Hematopoietic multipotent progenitor cell treated with erythropoietin and hydrocortisone succinate and interleukin-3 and kit ligand, for 17 days (in vitro differentiated cells): ENCODE results near the gene STIM1.

Experiments used
- DNase-seq: peaks from one replicate; pipeline ENCODE4 v3.0.0-alpha.2; 2015; ENCODE audit warnings: low spot score

The STIM1 gene

DNA sequence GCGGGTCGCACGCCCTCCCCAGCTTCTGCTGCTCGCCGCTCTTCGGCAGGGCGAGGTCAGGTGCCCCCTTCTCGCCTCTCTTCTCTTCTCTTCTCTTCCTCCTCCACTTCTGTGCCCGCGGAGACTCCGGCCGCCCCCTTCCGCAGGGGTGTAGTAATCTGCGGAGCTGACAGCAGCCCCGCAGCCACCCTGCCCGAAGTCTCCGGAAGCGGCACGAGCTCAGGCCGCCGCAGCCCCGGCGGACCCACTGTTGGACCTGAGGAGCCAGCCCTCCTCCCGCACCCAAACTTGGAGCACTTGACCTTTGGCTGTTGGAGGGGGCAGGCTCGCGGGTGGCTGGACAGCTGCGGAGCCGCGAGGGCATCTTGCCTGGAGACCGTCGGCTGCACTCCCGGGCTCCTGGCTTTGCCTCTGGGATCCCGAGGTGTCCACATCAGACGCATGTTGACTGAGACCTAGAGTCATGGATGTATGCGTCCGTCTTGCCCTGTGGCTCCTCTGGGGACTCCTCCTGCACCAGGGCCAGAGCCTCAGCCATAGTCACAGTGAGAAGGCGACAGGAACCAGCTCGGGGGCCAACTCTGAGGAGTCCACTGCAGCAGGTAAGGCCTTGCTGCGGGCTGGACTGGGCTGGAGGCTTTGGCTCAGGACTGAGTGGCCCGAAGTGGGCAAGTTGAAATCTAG lies 486 bp downstream of the STIM1 start:
- peak; percentile 53 for DNase-seq

DNA sequence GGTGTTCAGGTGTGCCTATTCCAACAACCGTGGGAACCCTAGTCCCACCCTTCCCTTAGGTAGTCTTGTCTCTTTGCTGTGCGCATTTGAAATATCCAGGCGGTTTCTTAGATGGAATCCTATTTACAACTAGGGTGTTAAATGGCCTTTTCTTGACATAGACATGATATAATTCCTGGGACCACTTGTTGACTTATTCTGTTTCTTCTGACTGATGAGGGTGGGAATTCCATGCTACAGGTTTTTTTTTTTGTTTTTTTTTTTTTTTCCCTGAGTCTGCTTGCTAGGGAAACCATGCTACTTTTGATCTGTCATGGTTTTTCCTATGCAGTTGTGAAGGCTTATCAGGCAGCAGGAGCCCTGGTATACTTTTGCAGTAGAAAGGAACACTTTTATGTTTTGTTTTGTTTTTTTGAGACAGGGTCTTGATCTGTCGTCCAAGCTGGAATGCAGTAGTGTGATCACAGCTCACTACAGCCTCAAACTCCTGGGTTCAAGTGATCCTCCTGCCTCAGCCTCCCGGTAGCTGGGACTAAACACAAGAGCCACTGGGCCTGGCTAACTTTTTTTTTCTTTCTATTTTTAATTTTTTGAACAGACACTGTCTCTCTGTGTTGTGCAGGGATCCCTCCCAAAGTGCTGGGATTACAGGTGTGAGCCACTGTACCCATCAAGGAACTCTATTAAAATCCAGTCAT lies 1.5 kb downstream of the STIM1 start:
- DNase-seq = peak; percentile 23

DNA sequence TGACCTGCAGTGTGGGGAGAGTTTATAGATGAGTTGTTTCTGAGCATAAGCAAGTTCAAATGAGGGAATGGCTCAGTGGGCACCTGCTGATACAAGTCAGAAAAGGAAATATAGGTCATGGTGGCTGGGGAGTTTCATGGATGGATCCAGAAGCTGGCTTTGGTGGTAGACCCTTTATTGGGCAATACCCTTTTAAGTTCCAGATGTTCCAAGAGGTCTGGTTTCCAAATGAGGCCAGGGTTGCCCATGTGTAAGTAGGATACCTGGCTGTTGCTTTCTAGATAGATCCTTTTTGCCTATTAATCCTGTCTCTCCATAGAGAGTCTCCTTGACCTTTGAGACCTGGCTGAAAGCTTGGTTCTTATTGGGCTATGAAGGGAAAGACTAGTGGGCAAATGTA lies 2.2 kb downstream of the STIM1 start:
- DNase-seq = no peak

DNA sequence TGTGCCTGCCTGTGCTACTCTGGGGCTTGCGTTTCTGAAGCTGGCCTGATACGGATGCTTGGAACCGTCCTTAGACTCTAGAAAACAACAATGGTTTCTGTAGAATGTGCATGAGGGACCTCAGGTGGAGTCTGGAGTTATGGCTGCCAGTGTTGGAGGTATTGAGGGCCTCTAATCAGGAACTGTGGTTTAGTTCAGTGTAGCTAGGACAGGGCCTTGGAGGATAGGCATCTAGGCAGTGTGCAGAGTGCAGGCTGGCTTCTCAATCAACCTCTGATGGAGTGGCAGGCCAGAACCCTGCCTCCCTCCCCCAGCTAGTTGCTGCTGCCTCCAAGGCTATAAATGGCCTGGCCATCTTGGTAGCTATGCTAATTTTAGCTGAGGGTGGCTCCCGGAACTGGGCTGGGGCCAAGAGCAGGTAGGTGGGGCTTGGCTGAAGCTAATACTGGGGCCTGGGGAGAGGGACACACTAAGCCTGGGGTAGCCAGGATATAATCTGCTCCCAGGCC lies 4.0 kb downstream of the STIM1 start:
- peak; percentile 53 for DNase-seq

DNA sequence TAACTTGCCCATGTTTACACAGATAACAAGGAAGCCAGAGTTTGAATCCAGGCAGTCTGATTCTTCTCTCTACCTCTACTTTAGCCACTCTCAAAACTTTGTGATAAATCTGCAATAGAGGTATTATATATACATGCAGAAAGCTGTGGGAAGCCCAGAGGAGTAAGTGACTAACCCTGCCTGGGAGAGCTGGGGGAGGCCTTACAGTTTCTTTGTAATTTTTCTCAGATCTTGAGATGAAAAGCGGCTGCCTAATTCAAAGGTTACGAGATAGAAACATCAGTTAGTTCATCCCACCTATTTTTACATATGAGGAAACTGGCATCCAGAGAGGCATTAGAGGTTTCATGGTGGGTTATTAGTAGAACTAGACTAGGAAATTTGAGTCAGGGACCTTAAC lies 4.9 kb downstream of the STIM1 start:
- no peak for DNase-seq

DNA sequence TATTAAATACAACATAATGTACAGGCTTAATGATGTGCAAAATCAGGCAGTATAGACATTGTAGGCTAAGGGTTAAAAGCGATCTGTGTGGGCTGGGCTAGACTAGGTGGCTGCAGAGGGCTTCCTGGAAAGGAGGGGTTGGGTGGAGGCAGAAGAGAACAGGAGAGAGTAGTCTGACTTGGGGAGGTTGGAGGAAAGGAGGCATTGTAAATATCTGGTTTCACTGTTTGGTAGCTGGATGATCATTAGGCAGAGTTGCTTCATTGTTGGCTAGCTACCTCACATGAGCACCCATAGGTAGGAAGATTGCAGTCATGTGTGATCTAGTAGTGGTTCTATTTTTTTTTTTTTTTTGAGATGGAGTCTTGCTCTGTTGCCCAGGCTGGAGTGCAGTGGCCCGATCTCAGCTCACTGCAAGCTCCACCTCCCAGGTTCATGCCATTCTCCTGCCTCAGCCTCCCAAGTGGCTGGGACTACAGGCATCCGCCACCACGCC lies 5.5 kb downstream of the STIM1 start:
- peak; percentile 25 for DNase-seq

DNA sequence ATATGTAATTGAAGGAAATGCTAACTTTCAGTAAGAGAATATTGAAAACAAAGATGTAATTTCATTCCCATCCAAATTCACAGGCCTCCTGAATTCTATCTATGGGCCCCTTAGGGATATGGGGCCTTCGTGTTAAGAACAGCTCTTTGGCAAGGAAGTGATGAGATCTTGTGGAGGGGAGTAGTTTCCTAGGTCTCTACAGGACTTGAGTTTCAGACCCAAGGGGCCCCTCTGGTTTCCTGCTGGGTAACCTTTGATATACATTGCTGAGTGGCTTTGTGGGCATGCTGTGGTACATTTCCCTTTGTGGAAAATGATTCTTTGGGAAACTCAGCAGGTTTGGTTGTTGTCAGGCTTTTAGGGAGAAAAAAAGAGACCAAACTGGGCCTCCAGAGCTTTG lies 6.2 kb downstream of the STIM1 start:
- DNase-seq = no peak

DNA sequence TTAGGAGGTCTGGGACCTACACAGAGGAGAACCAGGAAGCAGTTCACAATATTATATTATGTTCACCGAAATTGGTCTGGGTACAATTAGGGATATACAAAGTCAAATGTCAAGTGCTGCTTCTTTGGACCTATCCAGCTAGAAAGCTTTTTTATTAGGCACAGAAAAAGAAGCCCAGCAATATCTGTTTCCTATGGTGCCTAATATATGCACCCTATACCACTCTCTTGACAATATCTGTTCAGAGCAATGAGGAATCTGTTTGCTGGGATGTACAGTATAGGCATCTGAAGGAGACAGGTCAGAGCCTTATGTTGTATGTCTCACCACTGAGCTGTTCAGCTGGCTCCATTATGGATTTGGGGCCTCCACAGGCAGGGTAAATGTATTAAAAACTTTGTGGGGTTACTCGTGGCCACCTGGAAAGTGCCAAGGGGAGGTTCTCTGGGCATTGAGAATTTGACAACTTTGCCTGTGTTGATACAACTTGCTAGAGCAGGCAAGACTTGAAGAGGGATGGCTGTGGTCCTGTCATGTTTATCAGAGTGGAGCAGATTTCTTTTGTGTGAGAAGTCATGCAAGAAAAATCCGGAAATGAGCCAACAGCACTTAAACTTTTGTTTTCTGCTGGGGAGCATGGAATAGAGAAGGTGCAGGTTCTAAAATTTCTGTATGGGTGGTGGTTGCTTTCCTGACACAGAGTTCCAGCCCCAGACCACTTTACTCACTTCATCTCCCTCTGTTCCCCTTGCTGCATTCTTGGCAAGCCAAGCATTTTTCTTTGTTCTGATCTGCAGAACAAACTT lies 10.1 kb downstream of the STIM1 start:
- no peak for DNase-seq

DNA sequence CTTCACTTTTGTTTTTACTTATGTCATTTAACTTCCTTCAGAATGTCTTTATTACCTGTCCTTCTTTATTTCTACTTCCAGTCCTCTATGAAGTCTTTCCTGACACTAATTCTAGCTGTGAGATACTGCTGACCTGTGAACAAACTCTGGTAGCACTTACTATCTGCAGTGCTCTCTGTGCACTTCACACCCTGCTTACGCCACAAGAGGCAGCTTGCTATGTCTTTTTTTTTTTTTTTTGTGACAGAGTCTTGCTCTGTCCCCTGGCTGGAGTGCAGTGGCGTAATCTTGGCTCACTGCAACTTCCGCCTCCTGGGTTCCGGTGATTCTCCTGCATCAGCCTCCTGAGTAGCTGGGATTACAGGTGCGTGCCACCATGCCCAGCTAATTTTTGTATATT lies 10.7 kb downstream of the STIM1 start:
- DNase-seq = peak; percentile 29

DNA sequence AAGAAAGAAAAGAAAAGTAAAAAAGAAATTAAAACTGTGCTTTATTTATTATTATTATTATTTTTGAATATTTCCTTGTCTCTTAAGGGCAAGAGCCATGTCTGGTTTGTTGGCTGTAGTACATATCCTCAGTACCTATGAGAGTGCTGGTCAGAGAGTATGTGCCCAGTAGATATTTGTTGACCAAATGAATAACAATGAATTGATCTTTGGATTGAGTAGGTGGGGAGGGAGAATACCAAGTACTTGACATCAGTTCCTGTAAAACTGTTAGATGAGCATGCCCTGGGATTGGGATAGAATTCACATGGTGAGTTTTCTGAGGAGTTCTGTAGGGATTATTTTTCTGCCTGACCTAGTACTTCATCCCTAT lies 11.4 kb downstream of the STIM1 start:
- DNase-seq = no peak

DNA sequence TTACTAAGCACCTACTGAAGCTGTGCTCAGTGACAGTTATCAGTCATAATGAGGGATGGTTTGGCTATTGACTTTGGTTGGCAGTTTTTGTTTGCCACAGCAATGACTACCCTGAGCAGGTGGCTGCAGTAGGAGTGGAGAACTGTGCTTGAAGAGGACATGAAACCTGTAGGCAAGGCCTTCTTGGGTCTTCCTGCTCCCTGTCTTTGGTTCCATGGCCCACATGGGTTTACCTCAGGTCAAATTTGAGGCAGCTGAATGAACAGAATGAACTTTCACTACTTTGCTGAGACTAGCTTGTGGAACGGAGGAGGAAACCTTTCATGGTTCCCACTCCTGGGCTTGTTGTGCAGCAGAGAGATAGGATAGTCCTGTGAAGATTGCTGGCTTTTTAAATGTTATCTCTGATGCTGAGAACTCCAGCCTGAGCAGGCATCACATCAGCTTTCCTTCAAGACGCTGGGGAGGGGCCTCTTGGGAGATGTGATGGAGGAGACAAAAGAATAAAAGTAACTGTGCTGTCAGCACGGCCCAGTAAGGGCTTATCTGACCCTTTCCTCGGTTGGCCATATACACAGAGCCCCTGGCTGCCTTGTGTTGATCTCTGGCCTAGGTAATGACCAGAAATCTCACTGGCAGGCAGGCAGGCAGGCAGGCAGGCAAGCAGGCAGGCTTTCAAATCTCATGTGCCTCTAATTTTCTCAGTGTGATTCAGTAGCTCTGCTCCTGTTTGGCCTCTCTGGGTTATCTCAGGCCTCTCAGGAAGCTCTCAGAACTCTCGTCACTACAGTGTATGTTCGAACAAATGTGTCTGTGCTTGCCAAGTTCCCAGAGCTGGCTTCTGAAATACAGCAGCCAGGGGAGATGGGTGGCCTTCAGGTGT lies 12.0 kb downstream of the STIM1 start:
- peak; percentile 23 for DNase-seq

DNA sequence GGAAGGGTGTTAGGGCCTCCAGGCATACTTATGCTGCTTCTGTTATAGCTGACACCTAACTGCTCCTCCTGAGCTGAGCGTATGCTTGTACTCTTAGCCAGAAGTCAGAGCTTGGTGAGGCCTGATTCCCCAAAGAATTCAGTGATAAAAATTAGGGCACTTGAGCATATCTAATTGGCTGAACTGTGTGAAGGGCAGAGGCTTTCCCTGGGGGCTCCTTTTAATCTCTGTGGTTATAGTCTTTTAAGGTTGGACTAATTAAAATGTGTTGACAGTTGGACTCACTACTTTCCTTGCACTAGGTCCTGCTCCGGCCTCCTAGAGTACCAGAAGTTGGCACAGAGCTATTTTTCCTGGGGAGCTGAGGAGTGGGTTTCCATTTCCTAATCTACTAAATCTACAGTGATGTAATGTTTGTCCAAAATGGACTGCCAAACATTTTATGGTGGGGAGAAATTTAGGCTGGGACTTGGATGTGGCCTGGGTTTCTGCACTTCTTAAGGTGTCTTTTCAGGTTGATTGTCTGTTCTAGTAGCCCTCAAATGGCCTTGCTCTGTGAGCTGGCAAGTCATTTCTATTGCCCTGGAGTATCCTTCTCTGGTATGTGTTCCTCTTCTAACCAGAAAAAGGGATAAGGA lies 18.4 kb downstream of the STIM1 start:
- DNase-seq = no peak

DNA sequence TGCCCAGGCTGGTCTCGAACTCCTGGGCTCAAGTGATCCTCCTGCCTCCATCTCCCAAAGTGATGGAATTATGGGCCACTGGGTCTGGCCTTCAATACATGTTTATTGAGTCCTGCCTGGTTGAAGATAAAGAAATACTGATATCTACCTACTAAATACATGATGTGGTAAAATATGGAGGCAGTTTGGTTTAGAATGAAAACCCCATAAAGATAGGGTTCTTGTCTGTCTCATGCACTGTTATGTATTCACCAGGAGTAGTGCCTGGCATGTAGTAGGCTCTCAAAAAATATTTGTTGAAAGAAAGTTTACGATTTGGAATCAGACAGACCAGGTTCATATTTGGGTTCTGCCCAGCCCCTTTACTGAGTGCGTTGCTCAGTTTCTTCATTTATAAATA lies 21.1 kb downstream of the STIM1 start:
- DNase-seq = no peak

DNA sequence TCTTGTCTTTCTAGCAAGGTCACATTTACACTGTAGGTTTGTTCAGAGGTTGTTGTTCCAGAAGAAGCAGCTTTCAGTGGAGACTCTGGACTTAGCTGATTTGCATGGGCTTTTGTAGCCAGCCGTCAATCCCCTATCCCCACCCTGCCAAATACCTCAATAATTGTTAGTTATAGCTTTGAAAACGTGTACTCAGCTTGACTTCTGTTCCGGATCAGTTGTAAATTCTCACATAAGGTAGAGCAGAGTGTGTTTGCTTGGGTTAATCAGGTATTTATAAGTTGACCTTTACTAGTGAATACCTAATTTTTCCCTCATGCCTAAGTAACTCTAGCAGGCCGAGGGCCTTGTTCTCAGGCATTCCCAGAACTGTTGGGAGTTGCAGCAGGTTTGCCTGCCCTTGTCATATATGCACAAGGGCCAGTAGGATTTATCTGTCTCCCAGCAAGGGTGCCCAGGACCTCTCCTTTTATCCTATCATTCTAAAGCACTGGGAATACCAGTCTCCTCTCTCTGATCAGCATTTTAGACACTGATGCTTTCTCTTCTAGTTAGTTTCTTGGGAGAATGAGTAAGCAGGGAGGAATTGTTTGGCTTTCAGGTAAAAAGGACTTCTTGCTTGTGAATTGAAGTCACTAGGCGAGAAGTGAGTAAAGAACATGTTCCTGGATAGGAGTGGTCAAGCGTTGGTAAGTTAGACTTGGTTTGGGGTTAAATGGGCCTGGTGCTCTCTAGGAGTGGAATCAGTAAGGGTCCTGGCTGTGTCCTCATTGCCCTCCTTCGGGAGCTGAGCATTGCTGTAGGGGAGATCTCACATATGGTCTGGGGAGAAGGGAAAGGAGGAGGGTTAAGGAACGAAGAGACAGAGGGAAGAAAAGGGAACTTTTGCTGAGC lies 22.1 kb downstream of the STIM1 start:
- no peak for DNase-seq

DNA sequence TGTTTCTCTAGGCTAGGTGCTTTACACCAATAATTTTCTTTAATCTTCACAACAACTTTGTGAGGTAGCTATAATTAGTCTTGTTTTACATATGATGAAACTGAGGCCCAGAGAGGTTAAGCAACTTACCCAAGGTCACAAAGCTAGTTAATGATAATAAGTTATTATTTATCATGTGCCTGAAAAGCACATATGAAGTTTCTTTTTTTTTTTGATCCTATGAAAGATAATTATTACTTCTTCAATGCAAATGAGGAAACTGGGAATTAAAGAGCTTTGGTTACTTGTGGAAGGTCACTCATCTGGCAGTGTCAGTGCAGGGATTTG lies 22.8 kb downstream of the STIM1 start:
- DNase-seq = no peak

DNA sequence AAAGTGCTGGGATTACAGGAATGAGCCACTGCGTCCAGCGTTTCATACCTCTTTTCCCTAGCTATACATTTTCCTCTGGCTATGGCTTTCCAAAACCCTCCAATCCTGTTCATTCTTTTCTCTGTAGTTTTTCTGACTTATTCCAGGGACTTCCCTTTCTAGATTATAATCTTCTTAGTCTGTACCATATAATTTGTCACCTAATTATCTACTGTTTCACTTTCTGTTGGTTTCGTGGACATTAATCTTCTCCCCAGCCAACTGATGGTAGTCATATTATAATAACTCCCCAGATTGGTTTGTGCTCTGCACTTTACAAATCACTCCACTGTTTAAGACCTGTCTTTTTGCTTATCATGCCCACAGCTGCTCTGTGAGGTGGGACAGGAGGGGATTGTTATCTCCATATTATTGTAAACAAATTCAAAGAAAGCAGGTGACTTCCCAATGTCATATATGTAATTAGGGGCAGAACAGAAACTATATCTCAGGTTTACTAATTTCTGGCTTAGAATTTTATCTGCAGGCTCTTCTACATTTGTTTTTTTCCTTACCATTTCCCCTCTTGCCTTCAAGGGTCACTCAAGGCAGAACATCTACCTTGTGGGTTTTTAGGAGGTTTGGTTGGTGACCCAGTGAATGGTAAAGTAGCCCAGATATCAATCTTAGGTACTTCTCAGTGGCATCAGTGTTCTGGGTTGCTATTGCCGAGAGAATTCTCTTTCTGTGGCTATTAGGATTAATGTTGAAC lies 23.9 kb downstream of the STIM1 start:
- no peak for DNase-seq

DNA sequence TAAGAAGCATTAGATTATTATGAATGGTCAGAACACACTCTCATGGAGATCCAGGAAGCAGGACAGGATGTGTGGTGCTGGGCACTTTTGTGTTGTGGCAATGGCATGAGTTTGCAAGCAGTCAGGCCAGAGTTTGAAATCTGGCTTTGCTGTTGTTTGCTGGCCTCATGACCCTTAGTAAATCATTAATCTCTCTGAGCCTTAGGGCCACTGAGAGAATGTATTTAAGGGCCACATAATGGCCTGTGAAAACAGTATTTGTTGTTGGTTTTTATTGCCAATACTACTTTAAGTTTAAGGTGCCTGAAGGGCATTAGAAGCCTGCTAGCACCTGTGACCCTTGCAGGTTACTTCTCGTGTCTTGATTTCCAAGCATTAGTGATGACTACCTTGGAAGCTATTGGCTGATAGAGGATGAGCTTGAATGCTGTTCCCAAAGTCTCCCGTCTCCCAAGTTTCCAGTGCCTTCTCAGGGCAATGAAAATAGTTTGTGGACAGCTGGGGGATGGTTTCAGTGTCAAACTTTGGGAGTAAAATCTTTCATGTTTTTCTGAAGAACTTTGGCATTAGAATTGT lies 24.6 kb downstream of the STIM1 start:
- no peak for DNase-seq

DNA sequence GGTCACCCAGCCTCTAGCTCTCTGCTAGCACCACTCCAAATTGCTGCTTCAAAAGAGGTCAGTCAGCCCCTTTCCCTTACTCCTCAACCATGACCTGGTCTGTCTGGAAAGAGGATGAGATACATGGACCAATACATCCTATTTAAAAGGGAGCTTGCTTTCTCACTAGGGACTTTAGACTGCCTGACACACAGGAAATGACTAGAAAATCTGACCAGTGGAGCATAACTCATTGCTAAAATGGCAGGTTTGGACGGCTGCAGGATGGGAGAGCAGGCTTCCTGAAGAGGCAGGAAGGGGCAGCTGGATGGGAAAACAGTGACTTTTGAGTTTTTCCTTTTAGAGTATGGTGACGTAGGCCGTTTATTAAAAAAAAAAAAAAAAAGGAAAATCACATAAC lies 25.3 kb downstream of the STIM1 start:
- DNase-seq = no peak

DNA sequence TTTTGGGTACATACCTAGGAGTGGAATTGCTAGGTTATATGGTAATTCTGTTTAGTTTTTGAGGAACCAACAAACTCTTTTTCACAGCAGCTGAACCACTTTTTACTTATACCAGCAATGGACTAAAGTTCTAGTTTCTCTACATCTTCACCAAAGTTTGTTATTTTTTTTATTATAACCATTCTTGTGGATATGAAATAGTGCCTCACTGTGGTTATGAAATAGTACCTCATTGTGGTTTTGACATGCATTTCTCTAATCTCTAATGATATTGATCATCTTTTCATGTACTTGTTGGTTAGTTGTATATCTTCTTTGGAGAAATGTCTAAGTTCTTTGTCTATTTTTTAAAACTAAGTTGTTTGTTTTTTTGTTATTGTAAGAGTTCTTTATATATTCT lies 27.2 kb downstream of the STIM1 start:
- no peak for DNase-seq
